OCI-LY3 (cell line): ENCODE measurements around the gene RAB38.

ENCODE experiments used
- H2AFZ ChIP-seq: fragments of 200-600, 300-600 bp; shearing (Covaris generic); 2 replicates; pipeline ENCODE4 v1.6.0; 2014; ENCODE audit warnings: antibody characterized with exemption, low read depth, low read length
- H3K27ac ChIP-seq: fragments of 200-600, 300-600 bp; sonication (generic); 2 replicates; pipeline ENCODE4 v1.5.1; 2014; ENCODE audit warnings: mild to moderate bottlenecking, low read length, moderate library complexity, mixed read lengths
- H3K27me3 ChIP-seq: fragments of 200-600, 300-600 bp; sonication (generic); 2 replicates; pipeline ENCODE4 v1.6.1; 2014; ENCODE audit warnings: low read depth, low read length, mixed read lengths
- H3K36me3 ChIP-seq: fragments of 200-600, 300-600 bp; sonication (generic); replicated peaks from 2 replicates; pipeline ENCODE3; 2014; ENCODE audit warnings: low read depth, low read length, mixed read lengths
- H3K4me1 ChIP-seq: fragments of 300-600, 200-600 bp; sonication (generic); 2 replicates; pipeline ENCODE4 v1.6.1; 2014; ENCODE audit warnings: low read length, mixed read lengths
- H3K4me2 ChIP-seq: fragments of 200-600, 300-600 bp; sonication (generic); 2 replicates; pipeline ENCODE4 v1.6.1; 2014; ENCODE audit warnings: low read length, mixed read lengths
- H3K4me3 ChIP-seq: fragments of 300-600, 200-600 bp; sonication (generic); 2 replicates; pipeline ENCODE4 v1.5.1; 2014; ENCODE audit warnings: antibody characterized with exemption, mild to moderate bottlenecking, low read length, moderate library complexity
- H3K79me2 ChIP-seq: fragments of 300-600, 200-600 bp; shearing (Covaris generic); 2 replicates; pipeline ENCODE4 v1.6.1; 2014; ENCODE audit warnings: mild to moderate bottlenecking, low read length, mixed read lengths
- H3K9ac ChIP-seq: fragments of 300-600, 200-600 bp; shearing (Covaris generic); 2 replicates; pipeline ENCODE4 v1.6.0; 2014; ENCODE audit warnings: mild to moderate bottlenecking, low read length, moderate library complexity
- H3K9me3 ChIP-seq: fragments of 200-600, 300-600 bp; shearing (Covaris generic); 2 replicates; pipeline ENCODE4 v1.6.1; 2014; ENCODE audit warnings: low read length, mixed read lengths; ENCODE audit not compliant: insufficient read depth
- H4K20me1 ChIP-seq: fragments of 200-600, 300-600 bp; sonication (generic); 2 replicates; pipeline ENCODE4 v1.6.1; 2016; ENCODE audit warnings: low read length, mixed read lengths; ENCODE audit not compliant: insufficient read depth
- CTCF ChIP-seq: fragments of 200-600, 300-600 bp; sonication (generic); IDR thresholded peaks from 2 replicates; pipeline ENCODE4 v1.5.1; 2014; ENCODE audit warnings: antibody characterized with exemption, low read length, low read depth
- EZH2phosphoT487 ChIP-seq: fragments of 200-600 bp; shearing (Covaris generic); IDR thresholded peaks from 2 replicates; pipeline ENCODE4 v1.6.1; 2018; ENCODE audit warnings: antibody characterized with exemption, mixed run types, low read depth

The RAB38 gene

GRCh38 chr11:88196393-88196792 is 21.1 kb upstream of the RAB38 start:
- Histone ChIP-seq H2AFZ (no peak overlapping the region), H3K79me2 (no peaks in the 10 kb centered on the region), H3K4me2 (no peak overlapping the region), H3K36me3 (peaks cover 18% of the 10 kb centered on the region), H3K4me1 (peaks cover 18% of the 10 kb centered on the region), H3K4me3 (no peak overlapping the region), H3K9ac (no peak overlapping the region), H4K20me1 (no peaks in the 10 kb centered on the region), H3K9me3 (peaks cover 19% of the 10 kb centered on the region; the same call in 1 of the 2 replicates), H3K27ac (no peak overlapping the region), H3K27me3 (no peaks in the 10 kb centered on the region)
- TF ChIP-seq CTCF: no peak
- TF ChIP-seq EZH2phosphoT487: no peak

- Histone ChIP-seq H3K4me2 (no peak overlapping the region), H3K27ac (no peak overlapping the region), H2AFZ (no peak overlapping the region), H3K79me2 (no peaks in the 10 kb centered on the region), H3K9me3 (peaks cover 19% of the 10 kb centered on the region; the same call in 1 of the 2 replicates), H3K9ac (no peak overlapping the region), H3K27me3 (no peaks in the 10 kb centered on the region), H4K20me1 (no peaks in the 10 kb centered on the region), H3K36me3 (peaks cover 18% of the 10 kb centered on the region), H3K4me3 (no peak overlapping the region), H3K4me1 (peaks cover 18% of the 10 kb centered on the region)
- no peak for TF ChIP-seq CTCF
- TF ChIP-seq EZH2phosphoT487: no peak
Observed at GRCh38 chr11:88195908-88196307, 20.7 kb upstream of the RAB38 start.

GRCh38 chr11:88194990-88195389 is 19.7 kb upstream of the RAB38 start:
- Histone ChIP-seq H3K79me2 (no peaks in the 10 kb centered on the region), H3K27me3 (no peaks in the 10 kb centered on the region), H3K4me3 (no peak overlapping the region), H4K20me1 (no peaks in the 10 kb centered on the region), H3K36me3 (peaks cover 18% of the 10 kb centered on the region), H3K27ac (no peak overlapping the region), H3K4me2 (peak overlapping the region; percentile 35), H3K4me1 (peaks cover 18% of the 10 kb centered on the region), H2AFZ (no peak overlapping the region), H3K9ac (no peak overlapping the region), H3K9me3 (peaks cover 19% of the 10 kb centered on the region; the same call in 1 of the 2 replicates)
- no peak for TF ChIP-seq EZH2phosphoT487
- TF ChIP-seq CTCF: no peak

- Histone ChIP-seq H3K9me3 (peaks cover 19% of the 10 kb centered on the region; the same call in 1 of the 2 replicates), H3K27ac (no peak overlapping the region), H3K36me3 (peaks cover 18% of the 10 kb centered on the region), H3K4me3 (no peak overlapping the region), H3K4me1 (peaks cover 18% of the 10 kb centered on the region), H2AFZ (no peak overlapping the region), H3K9ac (no peak overlapping the region), H3K4me2 (no peak overlapping the region), H4K20me1 (no peaks in the 10 kb centered on the region), H3K79me2 (no peaks in the 10 kb centered on the region), H3K27me3 (no peaks in the 10 kb centered on the region)
- TF ChIP-seq CTCF: no peak
- no peak for TF ChIP-seq EZH2phosphoT487
Observed at GRCh38 chr11:88193278-88193677, 18.0 kb upstream of the RAB38 start.
